GM12864 (cell line): ENCODE data around the gene PRMT7.

Experiments used
- DNase-seq: peaks from one replicate; pipeline ENCODE4 v3.0.0-alpha.2; 2011; ENCODE audit warnings: low read depth
- H3K4me3 ChIP-seq: 2 replicates; pipeline ENCODE4 v1.5.1; 2011; ENCODE audit warnings: mild to moderate bottlenecking, low read depth, low read length, control low read depth
- TF ChIP-seq, protein P1 (sequence below): IDR thresholded peaks from 2 replicates; pipeline ENCODE4 v1.5.1; 2011; ENCODE audit warnings: low read depth, mild to moderate bottlenecking, moderate library complexity, low read length, control low read depth, inconsistent platforms; ENCODE audit errors: missing control alignments

PRMT7 gene

DNA sequence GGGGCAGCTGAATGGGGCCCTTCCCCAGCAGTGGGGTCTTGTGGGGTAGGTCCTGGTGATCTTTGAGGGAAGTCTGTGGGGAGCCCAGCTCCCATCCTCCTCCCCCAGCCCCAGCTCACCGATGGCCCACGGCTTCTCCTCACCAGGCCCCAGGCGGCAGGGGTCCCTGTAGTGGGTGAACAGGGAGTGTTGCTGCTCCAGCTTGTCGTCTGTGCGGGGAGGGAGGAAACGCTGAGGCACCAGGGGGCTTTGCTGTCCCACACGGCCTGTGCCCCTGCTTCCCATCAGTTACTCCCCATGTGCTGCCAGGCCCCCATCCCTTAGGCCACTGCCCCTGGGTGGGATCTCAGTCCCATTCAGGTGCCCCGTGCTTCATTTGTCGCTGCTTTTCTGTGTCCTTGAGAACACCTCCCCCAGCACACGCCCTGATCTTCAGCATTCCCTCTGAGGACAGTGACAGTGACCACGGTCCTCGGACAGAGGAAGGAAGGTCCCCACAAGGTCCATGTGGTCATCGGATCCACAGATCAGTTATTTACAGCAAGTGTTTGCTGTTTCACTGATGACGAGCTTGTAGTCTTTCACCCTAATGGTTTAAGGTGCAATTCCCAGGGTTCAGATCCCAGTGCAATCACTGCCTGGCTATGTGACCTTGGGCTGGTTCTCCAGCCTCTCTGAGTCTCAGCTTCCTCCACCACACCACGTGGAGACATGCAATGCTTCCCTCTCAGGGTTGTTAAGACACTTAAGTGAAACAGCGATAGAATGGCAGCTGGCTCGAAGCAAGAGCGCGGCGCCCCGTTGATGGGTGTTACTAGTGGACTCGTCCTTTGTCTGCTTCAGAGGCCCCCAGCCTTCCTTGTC lies 53.1 kb downstream of the PRMT7 start:
- TF ChIP-seq, protein P1, sequence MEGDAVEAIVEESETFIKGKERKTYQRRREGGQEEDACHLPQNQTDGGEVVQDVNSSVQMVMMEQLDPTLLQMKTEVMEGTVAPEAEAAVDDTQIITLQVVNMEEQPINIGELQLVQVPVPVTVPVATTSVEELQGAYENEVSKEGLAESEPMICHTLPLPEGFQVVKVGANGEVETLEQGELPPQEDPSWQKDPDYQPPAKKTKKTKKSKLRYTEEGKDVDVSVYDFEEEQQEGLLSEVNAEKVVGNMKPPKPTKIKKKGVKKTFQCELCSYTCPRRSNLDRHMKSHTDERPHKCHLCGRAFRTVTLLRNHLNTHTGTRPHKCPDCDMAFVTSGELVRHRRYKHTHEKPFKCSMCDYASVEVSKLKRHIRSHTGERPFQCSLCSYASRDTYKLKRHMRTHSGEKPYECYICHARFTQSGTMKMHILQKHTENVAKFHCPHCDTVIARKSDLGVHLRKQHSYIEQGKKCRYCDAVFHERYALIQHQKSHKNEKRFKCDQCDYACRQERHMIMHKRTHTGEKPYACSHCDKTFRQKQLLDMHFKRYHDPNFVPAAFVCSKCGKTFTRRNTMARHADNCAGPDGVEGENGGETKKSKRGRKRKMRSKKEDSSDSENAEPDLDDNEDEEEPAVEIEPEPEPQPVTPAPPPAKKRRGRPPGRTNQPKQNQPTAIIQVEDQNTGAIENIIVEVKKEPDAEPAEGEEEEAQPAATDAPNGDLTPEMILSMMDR = no peak
- H3K4me3 ChIP-seq = no peak overlapping the region
- no peak for DNase-seq

GRCh38 chr16:68364561-68364998 lies 53.8 kb downstream of the PRMT7 start:
- H3K4me3 ChIP-seq = no peak overlapping the region
- DNase-seq = no peak
- TF ChIP-seq, protein P1 = peak; percentile 28

- TF ChIP-seq, protein P1 = no peak
- H3K4me3 ChIP-seq = no peak overlapping the region
- DNase-seq = no peak
Observed at GRCh38 chr16:68365167-68365817, 54.5 kb downstream of the PRMT7 start.

DNA sequence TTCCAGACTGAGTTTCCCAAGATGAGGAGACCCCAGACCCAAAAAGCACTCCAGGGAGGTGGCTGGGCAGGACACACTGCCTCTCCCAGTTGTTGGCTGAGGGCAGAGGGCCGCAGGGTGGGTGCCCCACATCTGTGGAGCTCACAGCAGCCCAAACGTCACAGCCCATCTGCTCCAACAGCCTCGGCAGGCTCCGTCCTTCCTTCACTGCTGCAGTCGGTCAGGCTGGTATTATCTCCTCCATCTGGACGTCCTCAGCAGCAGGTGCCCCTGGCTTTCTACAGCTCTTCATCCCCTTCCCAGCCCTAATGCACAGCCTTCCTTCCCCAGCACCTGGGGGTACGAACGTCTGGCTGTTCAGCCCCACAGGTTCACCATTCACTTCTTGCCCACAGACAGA lies 55.2 kb downstream of the PRMT7 start:
- no peak overlapping the region for H3K4me3 ChIP-seq
- no peak for DNase-seq
- TF ChIP-seq, protein P1 = no peak

DNA sequence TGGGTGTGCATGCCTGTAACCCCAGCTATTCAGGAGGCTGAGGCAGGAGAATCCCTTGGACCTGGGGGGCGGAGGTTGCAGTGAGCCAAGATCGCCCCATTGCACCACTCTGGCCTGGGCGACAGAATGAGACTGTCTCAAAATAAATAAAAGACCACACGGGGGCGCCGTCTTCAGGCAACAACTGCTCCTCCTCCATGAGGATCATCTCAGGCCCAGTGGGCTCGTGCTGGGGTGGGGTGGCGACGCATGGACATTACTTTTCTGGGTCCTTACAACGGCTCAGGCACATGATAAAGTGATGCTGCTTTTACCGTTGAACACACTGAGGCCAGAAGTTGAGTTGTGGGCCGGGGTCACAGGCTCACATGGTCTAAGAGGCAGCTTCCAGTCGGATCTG lies 56.2 kb downstream of the PRMT7 start:
- TF ChIP-seq, protein P1 = peak; percentile 59
- no peak for DNase-seq
- no peak overlapping the region for H3K4me3 ChIP-seq

GRCh38 chr16:68367440-68367839 lies 56.6 kb downstream of the PRMT7 start:
- no peak for DNase-seq
- TF ChIP-seq, protein P1 = no peak
- H3K4me3 ChIP-seq = no peak overlapping the region
